ENCODE measurements around the gene LYL1.

LYL1 gene

GRCh38 chr19:13079542-13079986 is 23.1 kb downstream of the LYL1 start:
- DNase-seq (ENCODE audit: low spot score): no peak
- TF ChIP-seq CTCF (IDR thresholded peaks at IDR 0.05; ENCODE audit: extremely low read depth, insufficient read depth, missing control alignments): no peak
- in situ Hi-C loops (cut with MboI; ENCODE audit: low pct_unique_long_range_greater_than_20kb, low sequenced_read_pairs, unreplicated experiment): no loop called here

- no peak for TF ChIP-seq CTCF (IDR thresholded peaks at IDR 0.05; ENCODE audit: extremely low read depth, insufficient read depth, missing control alignments)
- in situ Hi-C loops (cut with MboI; ENCODE audit: low pct_unique_long_range_greater_than_20kb, low sequenced_read_pairs, unreplicated experiment): no loop called here
- no peak for DNase-seq (ENCODE audit: low spot score)
These were observed 23.6 kb downstream of the LYL1 start for GRCh38 chr19:13078897-13079541.

GRCh38 chr19:13078381-13078780 is 24.3 kb downstream of the LYL1 start:
- in situ Hi-C loops (cut with MboI; ENCODE audit: low pct_unique_long_range_greater_than_20kb, low sequenced_read_pairs, unreplicated experiment): no loop called here
- TF ChIP-seq CTCF (IDR thresholded peaks at IDR 0.05; ENCODE audit: extremely low read depth, insufficient read depth, missing control alignments): no peak
- DNase-seq (ENCODE audit: low spot score): no peak

GRCh38 chr19:13077240-13077639 is 25.4 kb downstream of the LYL1 start:
- in situ Hi-C loops (cut with MboI; ENCODE audit: low pct_unique_long_range_greater_than_20kb, low sequenced_read_pairs, unreplicated experiment): no loop called here
- DNase-seq (ENCODE audit: low spot score): no peak
- no peak for TF ChIP-seq CTCF (IDR thresholded peaks at IDR 0.05; ENCODE audit: extremely low read depth, insufficient read depth, missing control alignments)

- no peak for DNase-seq (ENCODE audit: low spot score)
- in situ Hi-C loops (cut with MboI; ENCODE audit: low pct_unique_long_range_greater_than_20kb, low sequenced_read_pairs, unreplicated experiment): no loop called here
- TF ChIP-seq CTCF (IDR thresholded peaks at IDR 0.05; ENCODE audit: extremely low read depth, insufficient read depth, missing control alignments): no peak
These were observed 25.9 kb downstream of the LYL1 start for GRCh38 chr19:13076787-13077186.

GRCh38 chr19:13076320-13076719 is 26.3 kb downstream of the LYL1 start:
- TF ChIP-seq CTCF (IDR thresholded peaks at IDR 0.05; ENCODE audit: extremely low read depth, insufficient read depth, missing control alignments): no peak
- no peak for DNase-seq (ENCODE audit: low spot score)
- in situ Hi-C loops (cut with MboI; ENCODE audit: low pct_unique_long_range_greater_than_20kb, low sequenced_read_pairs, unreplicated experiment): no loop called here

Measured in GM13977 (cell line).